ENCODE results near the gene SLC22A23.

SLC22A23 gene

DNA sequence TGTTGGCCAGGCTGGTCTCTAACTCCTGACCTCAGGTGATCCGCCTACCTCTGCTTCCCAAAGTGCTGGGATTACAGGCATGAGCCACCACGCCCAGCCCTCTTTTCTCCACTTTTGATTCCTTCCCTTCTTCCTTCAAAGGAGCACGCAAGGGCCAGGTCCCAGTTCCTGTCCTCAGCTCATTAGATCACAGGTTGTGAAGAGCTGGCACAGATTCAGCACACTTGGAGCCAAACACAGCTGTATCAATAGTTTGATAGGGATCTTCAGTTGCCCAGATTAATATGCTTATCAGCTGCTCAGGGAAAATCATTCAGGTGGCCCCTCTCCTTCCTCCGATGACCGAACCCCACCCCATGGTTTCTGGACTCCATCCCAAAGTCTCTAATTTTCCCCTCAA, 14.4 kb upstream of the SLC22A23 start:
- H3K4me2 ChIP-seq (ENCODE audit: low read length): no peak overlapping the region
- H3K27ac ChIP-seq (ENCODE audit: low read length): no peak overlapping the region
- H3K27me3 ChIP-seq (ENCODE audit: low read depth, low read length): peaks cover 2% of the 10 kb centered on the region; the same call in 1 of the 2 replicates
- H3K79me2 ChIP-seq (ENCODE audit: low read length): no peaks in the 10 kb centered on the region
- no peak overlapping the region for H3K4me3 ChIP-seq (ENCODE audit: low read length)
- TF ChIP-seq, protein P1, sequence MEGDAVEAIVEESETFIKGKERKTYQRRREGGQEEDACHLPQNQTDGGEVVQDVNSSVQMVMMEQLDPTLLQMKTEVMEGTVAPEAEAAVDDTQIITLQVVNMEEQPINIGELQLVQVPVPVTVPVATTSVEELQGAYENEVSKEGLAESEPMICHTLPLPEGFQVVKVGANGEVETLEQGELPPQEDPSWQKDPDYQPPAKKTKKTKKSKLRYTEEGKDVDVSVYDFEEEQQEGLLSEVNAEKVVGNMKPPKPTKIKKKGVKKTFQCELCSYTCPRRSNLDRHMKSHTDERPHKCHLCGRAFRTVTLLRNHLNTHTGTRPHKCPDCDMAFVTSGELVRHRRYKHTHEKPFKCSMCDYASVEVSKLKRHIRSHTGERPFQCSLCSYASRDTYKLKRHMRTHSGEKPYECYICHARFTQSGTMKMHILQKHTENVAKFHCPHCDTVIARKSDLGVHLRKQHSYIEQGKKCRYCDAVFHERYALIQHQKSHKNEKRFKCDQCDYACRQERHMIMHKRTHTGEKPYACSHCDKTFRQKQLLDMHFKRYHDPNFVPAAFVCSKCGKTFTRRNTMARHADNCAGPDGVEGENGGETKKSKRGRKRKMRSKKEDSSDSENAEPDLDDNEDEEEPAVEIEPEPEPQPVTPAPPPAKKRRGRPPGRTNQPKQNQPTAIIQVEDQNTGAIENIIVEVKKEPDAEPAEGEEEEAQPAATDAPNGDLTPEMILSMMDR (IDR thresholded peaks at IDR 0.05; ENCODE audit: low read depth, low read length): no peak
- no peak for TF ChIP-seq EZH2phosphoT487 (IDR thresholded peaks at IDR 0.05; ENCODE audit: low read depth)
- H3K9me3 ChIP-seq (ENCODE audit: insufficient read depth, low read length): no peaks in the 10 kb centered on the region
- no peak overlapping the region for H2AFZ ChIP-seq (ENCODE audit: low read depth, low read length)
- no peak overlapping the region for H3K9ac ChIP-seq (ENCODE audit: low read length)
- H4K20me1 ChIP-seq (ENCODE audit: insufficient read depth, low read length): no peaks in the 10 kb centered on the region
- no peaks in the 10 kb centered on the region for H3K4me1 ChIP-seq (ENCODE audit: low read length)
- H3K36me3 ChIP-seq (replicated peaks; ENCODE audit: low read depth, low read length): no peaks in the 10 kb centered on the region

DNA sequence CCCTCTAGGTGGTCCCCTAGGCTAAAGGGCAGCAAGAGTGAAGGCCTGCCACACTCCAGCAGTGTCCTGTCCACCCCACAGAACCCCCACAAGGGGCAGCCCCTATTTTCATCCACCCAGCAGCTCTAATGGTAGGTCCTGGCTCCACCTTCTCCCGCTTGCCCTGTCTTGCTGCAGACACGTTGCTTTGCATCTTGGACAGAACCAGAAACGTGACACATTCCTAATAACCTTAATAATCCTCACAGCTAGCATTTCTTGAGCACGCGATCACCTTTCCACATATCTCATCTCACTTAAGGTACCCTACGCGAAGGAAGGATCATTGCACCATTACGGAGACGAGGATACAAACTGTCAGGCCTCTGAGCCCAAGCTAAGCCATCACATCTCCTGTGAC, 11.7 kb upstream of the SLC22A23 start:
- TF ChIP-seq, protein P1 (IDR thresholded peaks at IDR 0.05; ENCODE audit: low read depth, low read length): no peak
- no peak for TF ChIP-seq EZH2phosphoT487 (IDR thresholded peaks at IDR 0.05; ENCODE audit: low read depth)
- Histone ChIP-seq H3K27ac (ENCODE audit: low read length) (no peak overlapping the region), H3K4me2 (ENCODE audit: low read length) (no peak overlapping the region), H2AFZ (ENCODE audit: low read depth, low read length) (no peak overlapping the region), H3K79me2 (ENCODE audit: low read length) (no peaks in the 10 kb centered on the region), H3K4me1 (ENCODE audit: low read length) (no peaks in the 10 kb centered on the region), H3K27me3 (ENCODE audit: low read depth, low read length) (no peaks in the 10 kb centered on the region; the same call in 1 of the 2 replicates), H3K36me3 (replicated peaks; ENCODE audit: low read depth, low read length) (no peaks in the 10 kb centered on the region), H3K9ac (ENCODE audit: low read length) (no peak overlapping the region), H4K20me1 (ENCODE audit: insufficient read depth, low read length) (no peaks in the 10 kb centered on the region), H3K9me3 (ENCODE audit: insufficient read depth, low read length) (no peaks in the 10 kb centered on the region), H3K4me3 (ENCODE audit: low read length) (no peak overlapping the region)

DNA sequence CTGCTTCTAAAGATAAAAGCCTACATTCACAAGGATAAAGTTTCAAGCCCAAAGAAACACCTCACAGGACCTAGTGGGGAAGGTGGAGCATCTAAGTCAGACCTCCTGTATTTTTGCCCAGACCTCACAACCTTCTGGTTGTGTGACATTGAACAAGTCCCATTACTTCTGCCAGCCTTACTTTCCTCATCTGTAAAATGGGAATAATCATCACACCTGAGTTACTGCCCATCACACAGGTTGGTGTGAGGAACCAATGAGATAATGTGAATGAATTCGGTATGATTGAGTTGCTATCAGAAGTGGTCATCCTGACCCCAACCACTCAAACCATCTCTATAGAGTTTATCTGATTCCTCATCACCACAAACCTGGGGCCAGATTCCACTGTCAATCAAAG, 11.1 kb upstream of the SLC22A23 start:
- no peak overlapping the region for H3K4me3 ChIP-seq (ENCODE audit: low read length)
- no peak overlapping the region for H3K9ac ChIP-seq (ENCODE audit: low read length)
- no peak overlapping the region for H3K27ac ChIP-seq (ENCODE audit: low read length)
- no peaks in the 10 kb centered on the region for H3K4me1 ChIP-seq (ENCODE audit: low read length)
- TF ChIP-seq, protein P1 (IDR thresholded peaks at IDR 0.05; ENCODE audit: low read depth, low read length): no peak
- no peak for TF ChIP-seq EZH2phosphoT487 (IDR thresholded peaks at IDR 0.05; ENCODE audit: low read depth)
- no peaks in the 10 kb centered on the region for H3K36me3 ChIP-seq (replicated peaks; ENCODE audit: low read depth, low read length)
- H3K9me3 ChIP-seq (ENCODE audit: insufficient read depth, low read length): no peaks in the 10 kb centered on the region
- no peak overlapping the region for H2AFZ ChIP-seq (ENCODE audit: low read depth, low read length)
- no peak overlapping the region for H3K4me2 ChIP-seq (ENCODE audit: low read length)
- no peaks in the 10 kb centered on the region; the same call in 1 of the 2 replicates for H3K27me3 ChIP-seq (ENCODE audit: low read depth, low read length)
- H4K20me1 ChIP-seq (ENCODE audit: insufficient read depth, low read length): no peaks in the 10 kb centered on the region
- no peaks in the 10 kb centered on the region for H3K79me2 ChIP-seq (ENCODE audit: low read length)

DNA sequence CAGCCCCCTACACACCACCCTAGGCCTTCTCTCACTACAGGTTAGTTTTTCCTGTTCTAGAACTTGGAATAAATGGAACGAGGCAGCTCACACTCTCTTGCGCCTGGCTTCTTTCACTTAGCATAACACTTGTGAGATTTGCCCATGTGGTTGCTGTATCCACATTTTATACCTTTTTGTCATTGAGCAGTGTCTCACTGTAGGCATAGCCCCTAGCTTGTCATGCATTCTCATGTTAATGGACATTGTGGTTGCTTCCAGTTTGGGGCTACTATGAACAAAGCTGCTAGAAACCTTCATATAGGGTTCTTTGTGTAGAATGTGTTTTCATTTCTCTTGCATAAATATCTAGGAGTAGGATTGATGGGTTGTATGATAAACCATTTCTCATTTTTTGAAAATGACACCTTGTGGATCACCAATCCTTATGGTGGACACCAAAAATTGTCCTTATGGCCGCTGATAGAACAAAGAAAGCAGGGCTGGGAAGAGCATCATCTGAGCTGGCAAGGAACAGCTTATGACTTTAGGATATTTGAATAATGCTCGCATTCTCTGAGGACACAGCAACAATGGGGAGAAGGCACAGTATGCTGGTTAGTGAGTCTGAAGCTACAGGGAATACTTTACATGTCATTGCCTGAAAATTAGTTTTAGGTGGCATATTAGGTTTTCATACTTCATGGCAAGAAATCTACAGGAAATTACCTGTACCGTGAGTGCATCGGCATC, 9.8 kb upstream of the SLC22A23 start:
- TF ChIP-seq EZH2phosphoT487 (IDR thresholded peaks at IDR 0.05; ENCODE audit: low read depth): no peak
- TF ChIP-seq, protein P1 (IDR thresholded peaks at IDR 0.05; ENCODE audit: low read depth, low read length): no peak
- Histone ChIP-seq H3K9me3 (ENCODE audit: insufficient read depth, low read length) (no peaks in the 10 kb centered on the region), H3K27me3 (ENCODE audit: low read depth, low read length) (peaks cover 3% of the 10 kb centered on the region; the same call in 1 of the 2 replicates), H3K9ac (ENCODE audit: low read length) (no peak overlapping the region), H3K79me2 (ENCODE audit: low read length) (no peaks in the 10 kb centered on the region), H2AFZ (ENCODE audit: low read depth, low read length) (no peak overlapping the region), H3K4me2 (ENCODE audit: low read length) (no peak overlapping the region), H4K20me1 (ENCODE audit: insufficient read depth, low read length) (no peaks in the 10 kb centered on the region), H3K4me3 (ENCODE audit: low read length) (no peak overlapping the region), H3K36me3 (replicated peaks; ENCODE audit: low read depth, low read length) (no peaks in the 10 kb centered on the region), H3K4me1 (ENCODE audit: low read length) (no peaks in the 10 kb centered on the region), H3K27ac (ENCODE audit: low read length) (no peak overlapping the region)

Measured in OCI-LY3 (cell line).